Brain microvascular endothelial cell (primary cell): ENCODE data around the gene PRDX1.
"Not testable (repeated sequence)": the region's sequence is repeated elsewhere in the genome, so short reads cannot be mapped to it uniquely, and the experiment has no call there.

ENCODE experiments used
- DNase-seq: peaks from one replicate; pipeline ENCODE4 v3.0.0-alpha.2; 2020
- H3K27ac ChIP-seq: fragments of 250-450 bp; sonication (Bioruptor Pico); 2 replicates; pipeline ENCODE4 v1.5.1; 2020; ENCODE audit warnings: mild to moderate bottlenecking, moderate library complexity
- H3K27me3 ChIP-seq: fragments of 250-450 bp; sonication (Bioruptor Pico); replicated peaks from 2 replicates; pipeline ENCODE4 v1.5.1; 2020; ENCODE audit warnings: mild to moderate bottlenecking
- H3K36me3 ChIP-seq: fragments of 250-450 bp; sonication (Bioruptor Pico); replicated peaks from 2 replicates; pipeline ENCODE4 v1.5.1; 2020; ENCODE audit warnings: mild to moderate bottlenecking
- H3K4me3 ChIP-seq: 2 replicates; pipeline ENCODE4 v1.5.1; 2011; ENCODE audit warnings: low read depth, mild to moderate bottlenecking, control low read depth, low read length, moderate library complexity
- CTCF ChIP-seq: IDR thresholded peaks from 2 replicates; pipeline ENCODE4 v1.5.1; 2011; ENCODE audit warnings: low read depth, mild to moderate bottlenecking, moderate library complexity, low read length, control low read depth, inconsistent platforms; ENCODE audit errors: missing control alignments
- in situ Hi-C: cut with HindIII; loops from 2 replicates; pipeline ENCODE4 v1.10.0; 2017; ENCODE audit warnings: low sequenced_read_pairs, low pct_ligation_motif_present

PRDX1 gene

GRCh38 chr1:45470306-45470798 is 51.3 kb downstream of the PRDX1 start:
- no peak for TF ChIP-seq CTCF

DNA sequence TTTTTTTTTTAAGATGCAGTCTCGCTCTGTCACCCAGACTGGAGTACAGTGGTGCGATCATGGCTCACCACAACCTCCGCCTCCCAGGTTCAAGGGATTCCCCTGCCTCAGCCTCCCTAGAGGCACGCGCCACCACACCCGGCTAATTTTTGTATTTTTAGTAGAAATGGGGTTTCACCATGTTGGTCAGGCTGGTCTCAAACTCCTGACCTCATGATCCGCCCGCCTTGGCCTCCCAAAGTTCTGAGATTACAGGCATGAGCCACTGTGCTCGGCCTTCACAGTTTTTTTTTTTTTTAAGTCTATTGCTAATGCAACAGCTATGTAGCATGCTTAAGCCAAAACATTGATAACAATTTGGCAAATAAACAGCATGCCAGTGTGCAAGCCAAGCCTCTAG is 54.3 kb downstream of the PRDX1 start:
- in situ Hi-C loops, DNase-seq, H3K27ac ChIP-seq, H3K4me3 ChIP-seq, H3K36me3 ChIP-seq, H3K27me3 ChIP-seq: not testable (repeated sequence)

More at GRCh38 chr1:45470306-45470798, 51.3 kb downstream of the PRDX1 start:
- Histone ChIP-seq H3K27ac (no peak overlapping the region), H3K4me3 (no peak overlapping the region), H3K27me3 (no peaks in the 10 kb centered on the region), H3K36me3 (no peaks in the 10 kb centered on the region)
- DNase-seq, result no peak
- in situ Hi-C loops, result no loop called here

- Histone ChIP-seq H3K27me3 (no peaks in the 10 kb centered on the region), H3K36me3 (no peaks in the 10 kb centered on the region), H3K27ac (no peak overlapping the region), H3K4me3 (no peak overlapping the region)
- DNase-seq, result no peak
- no peak for TF ChIP-seq CTCF
- in situ Hi-C loops, result no loop called here
These were observed 56.4 kb downstream of the PRDX1 start for GRCh38 chr1:45465277-45465676.
